ENCODE data around the gene RER1. TPM values are rescaled to one million over a fixed set of nuclear protein-coding genes. Genes with fewer than 3 reads are reported as not detected.

RER1 gene
- total RNA-seq, 1 experiment from 2014 or later = 155 TPM

DNA sequence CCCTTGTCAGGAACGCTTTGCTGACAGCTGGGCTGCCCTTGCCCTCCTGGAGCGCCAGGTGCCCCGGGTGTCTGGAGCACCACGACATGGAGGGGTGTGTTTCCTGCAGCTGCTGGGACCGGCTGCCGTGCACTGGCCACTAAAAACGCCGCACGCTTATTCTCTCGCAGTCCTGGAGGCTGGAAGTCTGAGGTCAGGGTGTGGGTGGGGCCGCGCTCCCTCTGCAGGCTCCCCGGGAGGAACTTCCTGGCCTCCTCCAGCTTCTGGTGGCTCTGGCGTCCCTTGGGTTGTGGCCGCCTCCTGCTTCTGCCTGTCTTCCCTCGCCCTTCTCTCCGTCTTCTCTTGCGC, 56.4 kb downstream of the RER1 start:
- ATAC-seq = no peak
- no peaks in the 10 kb centered on the region for H3K27me3 ChIP-seq (ENCODE audit: insufficient read depth, low read length)
- no peak overlapping the region for H3K4me2 ChIP-seq (ENCODE audit: low read length)
- RAD21 ChIA-PET (ENCODE audit: low non-redundant PET in 1 of 2, low total read pairs in 2 of 2, uncharacterized antibody in 2 of 2, unreplicated experiment in 2 of 2) = no interaction called here
- H3K4me1 ChIP-seq (ENCODE audit: control insufficient read depth in 1 of 2, insufficient read depth in 2 of 2, low read length in 2 of 2) = peaks cover 0 to 17% of the 10 kb centered on the region in 2 experiments; a peak in 2 of 4 replicates
- intact Hi-C loops (cut with micrococcal nuclease) = no loop called here
- H3K4me3 ChIP-seq (replicated peaks in 1 of 2; ENCODE audit: low read depth in 1 of 2, low read length in 2 of 2) = no peak overlapping the region
- no TSS peak for BruUV-seq (replicated peaks)
- no peak for TF ChIP-seq ZFX (IDR thresholded peaks at IDR 0.05)
- TF ChIP-seq SRF (IDR thresholded peaks at IDR 0.05; ENCODE audit: low read depth) = no peak
- no peak for TF ChIP-seq ZNF274 (IDR thresholded peaks at IDR 0.05; ENCODE audit: low read depth, low read length)
- TF ChIP-seq, protein P1, sequence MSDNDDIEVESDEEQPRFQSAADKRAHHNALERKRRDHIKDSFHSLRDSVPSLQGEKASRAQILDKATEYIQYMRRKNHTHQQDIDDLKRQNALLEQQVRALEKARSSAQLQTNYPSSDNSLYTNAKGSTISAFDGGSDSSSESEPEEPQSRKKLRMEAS (IDR thresholded peaks at IDR 0.05) = no peak
- TF ChIP-seq YY1 (IDR thresholded peaks at IDR 0.05; ENCODE audit: extremely low read depth, insufficient replicate concordance, low read depth, low read length) = no peak
- TF ChIP-seq, protein P2, sequence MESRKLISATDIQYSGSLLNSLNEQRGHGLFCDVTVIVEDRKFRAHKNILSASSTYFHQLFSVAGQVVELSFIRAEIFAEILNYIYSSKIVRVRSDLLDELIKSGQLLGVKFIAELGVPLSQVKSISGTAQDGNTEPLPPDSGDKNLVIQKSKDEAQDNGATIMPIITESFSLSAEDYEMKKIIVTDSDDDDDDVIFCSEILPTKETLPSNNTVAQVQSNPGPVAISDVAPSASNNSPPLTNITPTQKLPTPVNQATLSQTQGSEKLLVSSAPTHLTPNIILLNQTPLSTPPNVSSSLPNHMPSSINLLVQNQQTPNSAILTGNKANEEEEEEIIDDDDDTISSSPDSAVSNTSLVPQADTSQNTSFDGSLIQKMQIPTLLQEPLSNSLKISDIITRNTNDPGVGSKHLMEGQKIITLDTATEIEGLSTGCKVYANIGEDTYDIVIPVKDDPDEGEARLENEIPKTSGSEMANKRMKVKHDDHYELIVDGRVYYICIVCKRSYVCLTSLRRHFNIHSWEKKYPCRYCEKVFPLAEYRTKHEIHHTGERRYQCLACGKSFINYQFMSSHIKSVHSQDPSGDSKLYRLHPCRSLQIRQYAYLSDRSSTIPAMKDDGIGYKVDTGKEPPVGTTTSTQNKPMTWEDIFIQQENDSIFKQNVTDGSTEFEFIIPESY (IDR thresholded peaks at IDR 0.05; ENCODE audit: extremely low read depth, insufficient replicate concordance, low read length) = no peak
- TF ChIP-seq EZH2 (IDR thresholded peaks at IDR 0.05) = no peak
- no peak for TF ChIP-seq EZH2phosphoT487 (IDR thresholded peaks at IDR 0.05; ENCODE audit: borderline replicate concordance)
- no peak for TF ChIP-seq JUND (IDR thresholded peaks at IDR 0.05)
- TF ChIP-seq POLR2AphosphoS5 (IDR thresholded peaks at IDR 0.05; ENCODE audit: low read depth, low read length) = no peak
- TF ChIP-seq TCF7L2 (IDR thresholded peaks at IDR 0.05; ENCODE audit: borderline replicate concordance, extremely low read depth, insufficient read depth, insufficient read length) = no peak
- TF ChIP-seq RAD21 (IDR thresholded peaks at IDR 0.05; ENCODE audit: low read depth) = no peak
- TF ChIP-seq CBX3 (IDR thresholded peaks at IDR 0.05; ENCODE audit: low read depth) = no peak
- TF ChIP-seq SP1 (IDR thresholded peaks at IDR 0.05; ENCODE audit: low read depth) = no peak
- H3K9me3 ChIP-seq (ENCODE audit: control insufficient read depth in 1 of 2, insufficient read depth in 1 of 2, low read depth in 1 of 2, low read length in 2 of 2) = no peaks in the 10 kb centered on the region
- H2AFZ ChIP-seq (ENCODE audit: low read depth, low read length, poor library complexity, severe bottlenecking) = no peak overlapping the region
- H3K27ac ChIP-seq (ENCODE audit: low read depth, low read length) = no peak overlapping the region
- POLR2A ChIA-PET = no interaction called here
- H3K79me2 ChIP-seq (ENCODE audit: insufficient read depth, low read length) = no peaks in the 10 kb centered on the region
- no peaks in the 10 kb centered on the region for H4K20me1 ChIP-seq (ENCODE audit: insufficient read depth)
- no peaks in the 10 kb centered on the region for H3K36me3 ChIP-seq (ENCODE audit: control insufficient read depth in 1 of 2, insufficient read depth in 2 of 2, low read length in 2 of 2)
- H3K9ac ChIP-seq (ENCODE audit: low read length) = no peak overlapping the region
- no peaks in the 10 kb centered on the region for H3K9me2 ChIP-seq (ENCODE audit: insufficient read depth)
- CTCF ChIA-PET = no interaction called here
- DNase-seq (ENCODE audit: low read depth, low spot score) = no peak
